ENCODE measurements around the gene MICALL2.

The MICALL2 gene

GRCh38 chr7:1402791-1403637 lies 56.3 kb downstream of the MICALL2 start:
- H3K27ac ChIP-seq = no peak overlapping the region
- no peak for TF ChIP-seq ZFX (IDR thresholded peaks at IDR 0.05)
- TF ChIP-seq, protein P1, sequence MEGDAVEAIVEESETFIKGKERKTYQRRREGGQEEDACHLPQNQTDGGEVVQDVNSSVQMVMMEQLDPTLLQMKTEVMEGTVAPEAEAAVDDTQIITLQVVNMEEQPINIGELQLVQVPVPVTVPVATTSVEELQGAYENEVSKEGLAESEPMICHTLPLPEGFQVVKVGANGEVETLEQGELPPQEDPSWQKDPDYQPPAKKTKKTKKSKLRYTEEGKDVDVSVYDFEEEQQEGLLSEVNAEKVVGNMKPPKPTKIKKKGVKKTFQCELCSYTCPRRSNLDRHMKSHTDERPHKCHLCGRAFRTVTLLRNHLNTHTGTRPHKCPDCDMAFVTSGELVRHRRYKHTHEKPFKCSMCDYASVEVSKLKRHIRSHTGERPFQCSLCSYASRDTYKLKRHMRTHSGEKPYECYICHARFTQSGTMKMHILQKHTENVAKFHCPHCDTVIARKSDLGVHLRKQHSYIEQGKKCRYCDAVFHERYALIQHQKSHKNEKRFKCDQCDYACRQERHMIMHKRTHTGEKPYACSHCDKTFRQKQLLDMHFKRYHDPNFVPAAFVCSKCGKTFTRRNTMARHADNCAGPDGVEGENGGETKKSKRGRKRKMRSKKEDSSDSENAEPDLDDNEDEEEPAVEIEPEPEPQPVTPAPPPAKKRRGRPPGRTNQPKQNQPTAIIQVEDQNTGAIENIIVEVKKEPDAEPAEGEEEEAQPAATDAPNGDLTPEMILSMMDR (conservative IDR thresholded peaks at IDR 0.05) = no peak

GRCh38 chr7:1402110-1402790 lies 57.0 kb downstream of the MICALL2 start:
- TF ChIP-seq, protein P1 (conservative IDR thresholded peaks at IDR 0.05) = no peak
- TF ChIP-seq ZFX (IDR thresholded peaks at IDR 0.05) = no peak
- H3K27ac ChIP-seq = no peak overlapping the region

DNA sequence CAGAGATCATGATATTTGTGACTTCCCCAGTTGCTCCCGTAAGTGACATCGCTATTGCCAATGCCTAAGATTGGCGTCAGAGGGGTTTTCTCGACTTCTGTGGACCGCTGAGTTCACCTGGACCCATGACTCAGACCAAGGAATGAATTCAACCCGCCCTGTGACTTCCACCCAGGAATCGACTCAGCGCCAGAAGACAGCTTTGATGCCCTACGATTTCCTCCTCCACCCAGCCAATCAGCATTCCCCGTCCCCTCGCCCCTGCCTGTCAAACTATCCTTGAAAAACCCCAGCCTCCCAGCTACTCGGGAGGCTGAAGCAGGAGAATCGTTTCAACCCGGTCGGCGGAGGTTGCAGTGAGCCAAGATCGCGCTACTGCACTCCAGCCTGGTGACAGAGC lies 58.3 kb downstream of the MICALL2 start:
- TF ChIP-seq, protein P1 (conservative IDR thresholded peaks at IDR 0.05) = no peak
- no peak for TF ChIP-seq ZFX (IDR thresholded peaks at IDR 0.05)

GRCh38 chr7:1400371-1400770 lies 58.9 kb downstream of the MICALL2 start:
- H3K27ac ChIP-seq = no peak overlapping the region
- TF ChIP-seq ZFX (IDR thresholded peaks at IDR 0.05) = no peak
- TF ChIP-seq, protein P1 (conservative IDR thresholded peaks at IDR 0.05) = no peak

More for the DNA sequence above, 58.3 kb downstream of the MICALL2 start:
- no peak overlapping the region for H3K27ac ChIP-seq

DNA sequence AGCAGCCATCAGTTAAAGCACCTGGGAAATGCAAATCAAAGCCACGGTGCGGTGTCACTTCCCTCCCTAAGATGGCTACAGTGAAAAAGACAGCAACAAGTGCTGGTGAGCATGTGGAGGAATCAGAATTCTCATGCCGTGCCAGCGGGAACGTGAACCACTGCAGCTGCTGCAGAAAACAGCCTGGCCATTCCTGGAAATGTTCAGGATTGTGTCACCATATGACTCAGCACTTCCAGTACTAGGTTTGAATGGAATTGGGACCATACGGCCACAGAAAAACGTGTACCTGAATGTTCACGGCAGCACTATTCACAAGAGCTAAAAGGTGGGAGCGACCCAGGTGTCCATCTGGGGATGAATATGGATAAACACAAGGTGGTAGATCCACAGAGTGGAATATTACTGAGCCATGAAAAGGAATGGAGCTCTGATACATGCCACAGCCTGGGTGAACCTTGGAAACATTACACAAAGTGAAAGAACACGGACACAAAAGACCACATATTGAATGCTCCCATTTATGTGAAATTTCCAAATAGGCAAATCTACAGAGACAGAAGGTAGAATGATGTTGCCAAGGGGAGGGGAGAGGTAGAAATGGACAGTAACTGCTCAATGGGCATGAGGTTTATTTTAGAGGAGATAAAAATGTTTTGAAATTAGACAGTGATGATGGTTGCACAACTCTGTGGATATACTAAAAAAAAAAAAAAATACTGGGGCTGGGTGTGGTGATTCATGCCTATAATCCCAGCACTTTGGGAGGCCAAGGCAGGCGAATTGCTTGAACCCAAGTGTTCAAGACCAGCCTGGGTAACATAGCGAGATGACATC lies 61.6 kb downstream of the MICALL2 start:
- no peak overlapping the region for H3K27ac ChIP-seq
- TF ChIP-seq ZFX (IDR thresholded peaks at IDR 0.05) = no peak
- TF ChIP-seq, protein P1 (conservative IDR thresholded peaks at IDR 0.05) = no peak

- H3K27ac ChIP-seq = no peak overlapping the region
- TF ChIP-seq, protein P1 (conservative IDR thresholded peaks at IDR 0.05) = no peak
- TF ChIP-seq ZFX (IDR thresholded peaks at IDR 0.05) = no peak
These were observed 63.1 kb downstream of the MICALL2 start for GRCh38 chr7:1396195-1396594.

All from C4-2B (cell line).